Medulla oblongata (tissue), 1 donor: ENCODE data around the gene TMEM30A.

Experiments
- DNase-seq: peaks from one replicate; pipeline ENCODE4 v3.0.0-alpha.2; 2015; ENCODE audit errors: extremely low spot score

Gene TMEM30A

DNA sequence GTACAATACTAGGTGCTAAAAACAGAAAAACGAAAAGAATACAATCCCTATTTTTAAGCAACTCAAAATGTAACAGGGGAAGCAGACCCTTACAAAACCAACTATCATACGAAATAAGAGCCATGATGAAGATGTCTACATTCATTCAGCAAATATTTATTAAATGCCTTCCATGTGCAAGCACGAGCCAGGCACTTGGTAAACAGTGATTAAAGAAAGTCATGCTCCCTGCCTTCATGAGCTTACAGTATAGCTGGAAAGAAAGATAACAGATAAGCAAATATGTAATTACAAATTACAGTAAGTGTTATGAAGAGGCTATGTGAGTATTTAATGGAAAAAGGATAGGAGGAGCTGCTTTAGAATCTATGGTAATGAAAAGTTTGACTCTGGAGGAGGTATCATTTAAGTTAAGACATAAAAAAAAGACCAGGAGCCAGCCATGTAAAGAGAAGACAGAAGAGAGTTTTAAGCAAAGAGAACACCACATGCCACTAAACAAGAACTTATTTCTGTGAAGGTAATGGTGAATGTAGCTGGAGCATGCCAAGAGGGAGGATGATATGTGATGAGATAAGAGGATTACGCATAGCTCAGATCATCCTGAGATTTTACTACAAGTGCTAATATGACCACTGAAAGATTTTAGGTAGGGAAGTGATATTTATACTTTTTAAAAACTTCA is 21.7 kb downstream of the TMEM30A start:
- no peak for DNase-seq

DNA sequence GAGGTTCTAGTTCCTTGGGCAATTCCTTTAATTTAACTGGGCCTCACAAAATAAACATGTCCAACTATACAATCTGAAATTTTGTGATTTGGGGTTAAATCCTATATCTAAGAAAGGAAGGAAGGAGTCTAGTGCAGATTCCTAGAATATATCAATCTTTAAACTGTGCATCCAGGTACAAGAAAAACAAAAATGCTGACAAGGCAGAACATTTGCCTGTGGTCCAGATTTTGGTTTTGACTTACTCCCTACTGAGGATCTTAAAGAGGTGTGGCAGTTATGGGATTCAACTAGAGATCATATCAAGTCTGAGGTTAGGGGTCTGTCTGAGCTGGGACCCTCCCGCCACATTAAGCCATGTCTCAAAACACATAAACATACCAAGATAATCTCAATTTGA is 23.3 kb downstream of the TMEM30A start:
- DNase-seq: no peak

- DNase-seq: no peak
Observed at GRCh38 chr6:75257343-75258087, 27.1 kb downstream of the TMEM30A start.

DNA sequence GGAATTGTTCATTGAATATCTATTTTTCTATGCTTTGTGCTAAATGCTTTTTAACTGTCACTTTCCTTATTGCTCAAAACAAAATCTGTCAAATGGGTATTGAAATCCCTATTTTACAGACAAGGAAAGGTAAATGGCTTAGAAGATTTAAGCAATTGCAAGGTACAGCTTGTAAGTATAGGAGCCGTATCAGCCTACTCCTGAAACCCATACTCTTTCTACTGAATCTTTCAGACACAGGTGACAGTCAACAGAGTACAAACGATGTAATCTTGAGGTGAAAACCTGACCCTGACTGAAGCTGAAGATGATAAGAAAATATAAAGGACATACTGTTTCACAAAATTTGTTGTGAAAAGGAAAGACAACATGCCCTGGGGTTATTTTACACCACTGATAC is 34.0 kb downstream of the TMEM30A start:
- DNase-seq: no peak

- DNase-seq: no peak
Observed at GRCh38 chr6:75249837-75250236, 34.8 kb downstream of the TMEM30A start.

DNA sequence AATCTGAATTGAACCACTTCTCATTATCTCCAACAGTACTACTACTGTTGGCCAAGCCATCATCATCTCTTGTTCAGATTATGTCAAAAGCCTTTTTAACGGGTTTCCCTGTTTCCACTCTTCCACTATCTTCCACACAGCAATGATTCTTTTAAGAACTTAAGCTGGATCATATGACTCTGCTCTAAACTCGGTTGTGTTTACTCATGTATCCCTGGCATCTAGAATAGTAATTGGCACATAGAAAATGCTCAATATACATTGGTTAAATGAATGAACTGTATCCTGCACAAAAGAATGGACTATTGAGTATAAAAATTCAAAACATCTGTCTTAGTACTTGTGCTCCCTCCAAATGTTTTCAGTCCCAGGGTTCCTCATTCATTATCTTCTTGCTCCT is 38.2 kb downstream of the TMEM30A start:
- DNase-seq: no peak

GRCh38 chr6:75244063-75244584 is 40.5 kb downstream of the TMEM30A start:
- DNase-seq: no peak

DNA sequence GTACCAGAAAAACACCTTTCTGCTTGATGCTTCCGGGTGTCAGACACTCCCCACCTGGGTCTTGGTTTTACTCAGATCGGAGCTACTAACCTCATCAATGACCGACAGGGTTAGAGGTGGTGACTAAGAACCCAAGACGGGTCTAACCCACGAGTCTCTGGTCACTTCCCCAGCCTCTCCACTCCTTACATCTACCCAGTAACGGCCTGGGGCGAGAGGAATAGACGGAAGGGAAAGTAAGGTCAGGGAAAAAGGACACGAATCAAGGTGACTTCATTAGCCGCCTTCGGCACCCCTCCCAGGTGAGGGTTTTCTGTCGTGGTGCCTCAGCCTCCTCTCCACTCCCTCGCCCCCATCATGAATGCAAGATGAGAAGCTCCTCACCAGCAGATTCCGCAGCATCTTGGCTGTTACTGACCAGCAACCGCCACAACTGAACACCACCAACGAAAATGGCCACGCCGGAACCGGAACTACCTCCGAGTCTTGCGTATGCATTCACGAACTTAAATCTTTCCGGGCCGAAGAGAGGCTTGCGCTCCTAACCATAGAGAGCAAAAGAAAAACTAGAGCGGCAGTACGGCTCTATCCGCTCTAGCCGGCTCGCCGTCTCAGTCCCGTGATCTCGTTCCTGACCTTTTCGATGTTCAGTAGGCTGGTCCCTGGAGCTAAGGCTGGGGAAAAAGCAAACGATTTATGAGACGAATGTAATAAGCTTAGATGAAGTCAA is 41.1 kb downstream of the TMEM30A start, which contains the start of gene COX7A2:
COX7A2 (minus strand) TSS at position 469 of the 730 bp plus-strand sequence; CDS start at position 402, 67 bp downstream.
- peak; percentile 98 for DNase-seq

- DNase-seq: no peak
Observed at GRCh38 chr6:75236630-75237029, 48.0 kb downstream of the TMEM30A start.

DNA sequence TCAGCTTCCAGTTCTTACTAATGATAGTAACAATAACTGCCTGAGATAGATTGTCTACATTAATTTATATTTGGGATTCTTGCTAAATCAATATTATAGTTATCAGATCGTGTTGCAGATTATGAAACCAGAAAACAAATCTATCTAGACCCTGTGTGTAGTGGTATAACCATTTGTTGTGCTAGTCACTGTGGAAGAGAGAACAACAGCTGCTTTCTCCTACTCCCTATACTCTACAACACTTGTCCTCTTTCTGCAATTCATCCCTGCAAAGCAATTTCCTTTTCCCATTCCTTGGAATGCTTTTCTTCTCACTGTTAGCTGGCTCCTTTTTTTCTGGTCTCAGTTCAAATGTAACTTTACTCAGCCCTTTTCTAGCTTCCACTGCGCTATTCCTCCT is 49.3 kb downstream of the TMEM30A start:
- DNase-seq: no peak

DNA sequence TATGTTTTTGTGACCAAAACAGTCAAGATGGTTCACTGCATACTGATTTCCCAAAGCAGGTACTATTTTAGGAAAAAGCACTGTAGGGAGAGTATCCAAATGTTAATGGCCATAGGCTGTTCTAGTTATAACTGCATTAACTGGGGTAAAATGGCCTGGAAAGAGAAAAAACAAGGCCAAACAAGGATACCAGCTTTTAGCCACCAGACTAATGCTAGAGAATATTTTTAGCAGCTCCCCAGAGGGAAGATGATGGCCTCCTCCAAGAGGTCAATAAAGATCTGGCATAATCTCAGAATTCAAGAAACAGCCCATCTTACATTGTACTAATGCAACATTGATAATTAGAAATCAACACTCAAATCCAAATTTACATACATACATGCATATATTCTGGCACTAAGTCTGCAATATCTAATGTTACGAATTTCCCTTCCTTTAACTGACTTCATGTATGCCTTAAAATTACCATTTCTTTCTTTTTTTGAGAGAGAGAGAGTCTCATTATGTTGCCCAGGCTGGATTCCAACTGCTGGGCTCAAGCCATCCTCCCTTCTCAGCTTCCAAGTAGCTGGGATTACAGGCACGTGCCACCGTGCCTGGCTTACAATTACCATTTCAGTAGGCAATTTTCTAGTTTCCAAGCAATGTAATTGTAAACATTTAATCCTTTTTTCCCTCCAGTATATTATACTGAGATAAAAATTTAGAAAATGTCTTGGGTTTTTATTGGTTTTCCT is 50.3 kb downstream of the TMEM30A start:
- DNase-seq: peak; percentile 68

DNA sequence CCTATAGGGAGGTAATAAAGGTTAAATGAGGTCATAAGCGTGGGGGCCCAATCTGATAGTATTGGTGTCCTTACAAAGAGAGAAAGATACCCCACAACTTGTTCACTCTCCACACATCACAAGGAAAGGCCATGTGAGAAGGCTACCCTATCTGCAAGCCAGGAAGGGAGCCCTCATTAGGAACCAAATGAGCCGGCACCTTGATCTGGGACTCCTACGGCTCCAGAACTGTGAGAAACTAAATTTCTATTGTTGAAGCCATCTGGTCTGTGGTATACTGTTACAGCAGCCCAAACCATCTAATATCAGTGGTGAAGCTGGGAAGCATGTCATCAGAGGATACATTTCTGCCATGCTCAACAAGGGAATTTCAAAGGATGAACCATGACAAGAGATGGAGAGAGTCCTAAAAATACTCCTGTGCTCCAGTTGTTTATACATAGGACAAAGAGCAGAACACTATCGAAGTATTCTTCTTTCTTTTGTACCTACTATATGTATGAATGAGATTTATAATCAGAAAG is 51.4 kb downstream of the TMEM30A start:
- no peak for DNase-seq

- peak; percentile 70 for DNase-seq
Observed at GRCh38 chr6:75230484-75231325, 53.9 kb downstream of the TMEM30A start.

DNA sequence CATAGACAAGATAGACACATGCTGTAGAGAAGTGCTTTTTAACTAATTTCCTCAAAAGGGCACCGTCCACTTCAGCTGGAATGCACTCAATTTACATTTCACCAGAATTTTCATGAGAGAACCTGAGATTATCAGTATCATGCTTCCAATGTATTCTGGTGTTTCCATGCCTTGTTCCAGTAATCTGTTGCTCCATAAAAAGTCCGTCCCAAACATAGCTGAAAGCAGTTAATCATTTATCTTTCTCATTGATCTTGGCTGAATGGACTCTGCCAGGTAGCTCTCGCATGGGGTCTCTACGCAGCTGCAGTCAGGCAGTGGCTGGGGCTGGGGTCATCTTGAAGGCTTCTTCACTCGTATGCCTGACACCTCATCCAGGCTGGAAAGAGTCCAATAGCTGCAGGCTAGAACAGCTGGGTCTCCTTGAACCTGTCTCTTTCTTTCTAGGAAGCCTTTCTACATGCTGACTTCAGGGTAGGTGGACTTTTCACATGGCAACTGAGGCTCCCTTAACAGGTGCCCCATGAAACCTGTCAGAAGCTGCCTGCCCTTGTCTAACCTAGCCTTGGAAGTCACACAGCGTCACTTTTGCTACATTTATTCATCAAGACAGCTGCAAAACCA is 60.2 kb downstream of the TMEM30A start:
- no peak for DNase-seq

DNA sequence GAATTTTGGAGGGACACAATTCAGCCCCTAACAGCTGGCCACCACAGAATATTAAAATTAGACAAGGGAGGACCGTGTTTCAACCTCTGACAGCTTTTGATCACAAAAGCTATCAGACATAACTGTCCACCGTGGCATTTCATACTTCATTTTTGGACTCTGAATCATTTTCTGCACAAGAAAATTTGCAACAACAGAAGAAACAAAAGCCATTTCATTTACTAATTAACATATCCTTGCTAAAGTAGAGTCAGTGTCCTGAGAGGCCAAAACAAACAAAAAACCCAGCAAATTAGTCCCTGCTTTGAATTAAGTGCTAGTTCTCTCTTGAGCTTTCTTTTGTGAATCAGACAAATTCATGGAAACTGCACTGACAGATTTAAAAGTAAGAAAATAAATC is 61.2 kb downstream of the TMEM30A start:
- DNase-seq: no peak

GRCh38 chr6:75222261-75222660 is 62.3 kb downstream of the TMEM30A start:
- no peak for DNase-seq

GRCh38 chr6:75221116-75221515 is 63.5 kb downstream of the TMEM30A start:
- no peak for DNase-seq

- no peak for DNase-seq
Observed at GRCh38 chr6:75220357-75220756, 64.2 kb downstream of the TMEM30A start.

DNA sequence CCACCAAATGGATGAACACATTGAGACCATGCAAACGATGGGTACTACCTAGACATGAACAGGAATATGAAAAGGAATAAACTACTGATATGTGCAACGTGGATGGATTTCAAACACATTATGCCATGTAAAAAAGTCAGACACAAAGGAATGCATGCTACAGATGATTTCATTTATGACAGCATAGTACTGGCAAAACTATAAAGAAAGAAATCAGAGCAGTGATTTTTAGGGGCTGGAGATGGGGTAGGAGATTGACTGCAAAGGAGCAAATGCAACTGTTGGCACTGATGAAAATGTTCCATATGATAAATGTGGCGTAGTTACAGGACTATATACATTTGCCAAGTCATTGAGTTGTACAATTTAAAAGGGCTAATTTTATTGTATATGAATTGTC is 65.3 kb downstream of the TMEM30A start:
- DNase-seq: no peak

DNA sequence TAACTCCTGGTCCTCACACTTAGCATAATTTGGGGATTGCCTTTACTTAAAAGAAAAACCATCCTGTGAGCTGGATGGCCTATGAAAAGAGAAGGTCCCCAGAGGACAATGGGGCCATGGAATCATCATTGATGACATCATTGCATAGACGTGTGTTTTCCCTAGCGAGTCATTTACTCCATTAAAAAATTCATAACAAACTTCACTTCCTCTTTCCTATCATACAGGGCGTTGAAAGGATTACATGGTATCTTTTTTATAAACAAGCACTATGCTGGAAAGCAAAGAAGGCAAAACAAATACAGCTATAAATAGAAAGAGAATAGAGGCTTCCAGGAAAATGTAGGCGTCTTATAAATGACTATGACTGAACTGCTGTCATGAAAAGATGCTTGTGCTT is 67.4 kb downstream of the TMEM30A start:
- DNase-seq: no peak
